LNCAP (cell line): ENCODE measurements around the gene SH3GL3.

Source experiments
- TF ChIP-seq, protein P1 (sequence below): fragments of 450-650 bp; IDR thresholded peaks from 2 replicates; pipeline ENCODE4 v1.5.1; 2017; ENCODE audit warnings: mild to moderate bottlenecking

Gene SH3GL3

DNA sequence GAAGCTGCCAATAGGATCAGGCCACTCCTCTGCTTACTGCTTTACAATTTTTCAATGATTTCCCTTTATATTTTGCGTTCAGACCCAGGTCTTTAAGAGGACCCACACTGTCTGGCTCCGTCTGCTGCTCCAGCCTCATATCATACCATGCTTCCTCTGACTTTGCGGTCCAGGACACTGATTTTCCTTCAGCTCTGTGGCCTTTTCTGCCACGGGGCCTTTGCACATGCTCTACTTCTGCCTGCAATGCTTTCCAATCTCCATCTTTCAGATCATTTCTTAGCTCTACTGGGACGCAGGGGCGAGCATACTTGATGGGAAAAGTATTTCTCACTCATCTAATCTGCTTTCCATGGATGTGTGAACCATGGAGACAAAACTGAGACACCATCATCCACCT, 23.0 kb upstream of the SH3GL3 start:
- TF ChIP-seq, protein P1, sequence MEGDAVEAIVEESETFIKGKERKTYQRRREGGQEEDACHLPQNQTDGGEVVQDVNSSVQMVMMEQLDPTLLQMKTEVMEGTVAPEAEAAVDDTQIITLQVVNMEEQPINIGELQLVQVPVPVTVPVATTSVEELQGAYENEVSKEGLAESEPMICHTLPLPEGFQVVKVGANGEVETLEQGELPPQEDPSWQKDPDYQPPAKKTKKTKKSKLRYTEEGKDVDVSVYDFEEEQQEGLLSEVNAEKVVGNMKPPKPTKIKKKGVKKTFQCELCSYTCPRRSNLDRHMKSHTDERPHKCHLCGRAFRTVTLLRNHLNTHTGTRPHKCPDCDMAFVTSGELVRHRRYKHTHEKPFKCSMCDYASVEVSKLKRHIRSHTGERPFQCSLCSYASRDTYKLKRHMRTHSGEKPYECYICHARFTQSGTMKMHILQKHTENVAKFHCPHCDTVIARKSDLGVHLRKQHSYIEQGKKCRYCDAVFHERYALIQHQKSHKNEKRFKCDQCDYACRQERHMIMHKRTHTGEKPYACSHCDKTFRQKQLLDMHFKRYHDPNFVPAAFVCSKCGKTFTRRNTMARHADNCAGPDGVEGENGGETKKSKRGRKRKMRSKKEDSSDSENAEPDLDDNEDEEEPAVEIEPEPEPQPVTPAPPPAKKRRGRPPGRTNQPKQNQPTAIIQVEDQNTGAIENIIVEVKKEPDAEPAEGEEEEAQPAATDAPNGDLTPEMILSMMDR: no peak

DNA sequence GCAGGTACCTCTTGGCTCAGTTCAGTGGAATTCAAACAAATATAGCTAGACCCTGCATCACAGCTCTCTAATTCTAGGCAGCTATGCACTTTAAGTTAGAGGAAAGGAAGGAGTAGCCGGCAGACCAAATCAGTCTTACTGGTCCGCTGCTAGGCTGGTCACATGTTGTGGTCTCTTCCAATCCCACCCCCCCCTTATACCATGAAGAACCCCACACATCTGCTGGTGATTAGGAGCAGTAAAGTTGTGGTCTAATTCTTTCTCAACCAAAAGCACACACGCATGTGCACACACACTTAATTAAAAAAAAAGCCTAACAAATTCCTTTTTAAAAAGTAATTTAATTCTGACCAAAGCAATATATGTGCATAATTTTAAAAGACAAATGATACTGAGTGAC, 16.7 kb upstream of the SH3GL3 start:
- TF ChIP-seq, protein P1: no peak

DNA sequence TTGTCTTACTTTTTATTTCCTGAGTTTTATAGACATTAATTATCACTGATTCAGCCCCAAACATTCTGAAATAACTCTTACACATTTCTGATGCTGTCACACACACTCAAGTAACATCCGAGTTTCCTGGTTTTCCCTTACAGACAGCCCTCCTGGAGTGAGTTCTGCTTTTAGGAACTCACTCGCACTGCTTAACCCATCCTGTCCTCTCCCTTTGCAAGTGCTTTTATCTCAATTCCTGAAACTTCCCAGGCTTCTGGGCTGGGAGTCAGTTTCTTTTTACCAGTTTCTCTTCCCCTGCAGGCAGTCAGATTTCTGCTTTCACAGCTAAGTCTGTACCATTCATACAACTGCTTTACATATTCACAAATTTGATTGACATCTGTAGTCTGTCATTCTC, 15.6 kb upstream of the SH3GL3 start:
- TF ChIP-seq, protein P1: no peak

DNA sequence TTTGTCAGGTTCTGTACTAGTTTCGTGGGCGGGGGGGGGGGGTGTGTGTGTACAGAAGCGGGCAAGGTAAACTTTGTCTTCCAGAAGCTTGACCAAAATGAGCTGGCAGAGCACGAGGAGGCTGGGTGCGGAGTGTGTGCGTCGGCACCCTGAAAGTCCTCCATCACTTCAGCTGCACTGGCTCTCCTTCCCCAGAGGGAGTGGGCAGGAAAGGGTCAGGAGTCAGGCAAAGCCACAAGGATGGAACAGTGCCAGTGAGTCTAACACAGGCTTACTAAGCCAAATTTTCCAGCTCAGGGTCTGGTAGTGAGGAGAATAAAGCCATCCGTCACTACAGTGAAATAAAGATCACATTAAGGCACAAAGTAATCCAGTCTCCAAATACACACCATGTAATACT, 11.9 kb upstream of the SH3GL3 start:
- TF ChIP-seq, protein P1: no peak

DNA sequence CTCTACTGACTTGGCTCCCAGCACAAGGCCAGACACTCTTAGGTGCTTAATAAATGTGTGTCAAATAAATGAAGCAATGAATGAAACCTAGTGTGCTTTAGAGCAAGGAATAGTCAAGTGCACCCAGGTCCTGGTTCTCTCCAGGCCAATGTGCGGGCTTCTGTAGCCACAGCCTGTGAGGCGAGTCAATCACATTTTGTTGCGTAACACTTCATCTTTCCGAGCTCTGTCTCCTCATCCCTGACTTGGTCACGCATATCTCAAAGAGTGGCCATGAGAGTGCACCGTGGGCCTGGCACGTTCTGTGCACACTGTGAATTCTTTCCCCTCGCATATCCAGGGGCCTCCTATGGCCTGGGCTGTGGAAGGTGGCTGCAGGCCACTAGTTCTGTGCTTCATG, 11.4 kb upstream of the SH3GL3 start:
- TF ChIP-seq, protein P1: no peak

DNA sequence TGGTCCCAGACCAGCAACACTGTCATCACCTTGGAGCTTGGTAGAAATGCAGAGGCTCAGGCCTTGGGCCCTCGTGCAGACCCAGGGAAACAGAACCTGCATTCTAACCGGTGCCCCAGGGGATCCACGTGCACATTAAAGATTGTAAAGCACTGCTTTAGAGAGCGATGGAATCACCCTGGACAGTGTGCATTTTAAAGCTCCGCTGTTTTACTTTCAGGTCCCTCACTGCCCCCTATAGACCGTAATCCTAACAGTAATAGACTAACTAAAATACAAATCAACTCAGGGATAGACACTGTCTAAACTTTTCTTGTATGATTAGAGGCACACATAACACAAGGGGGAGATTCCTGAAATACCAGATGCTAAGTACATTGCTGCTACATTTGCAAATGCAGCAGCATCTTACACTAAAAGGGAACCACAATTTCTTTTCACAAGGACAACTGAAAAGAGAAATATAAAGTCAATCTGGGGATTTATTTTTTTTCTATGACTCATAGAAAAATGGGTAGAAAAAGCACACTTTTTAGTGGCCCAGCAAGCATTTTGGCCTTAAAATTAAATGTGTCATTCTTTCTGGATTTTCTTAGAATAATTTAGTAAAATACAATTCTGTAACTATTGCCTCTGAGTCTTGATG, 10.5 kb upstream of the SH3GL3 start:
- TF ChIP-seq, protein P1: peak; percentile 66

DNA sequence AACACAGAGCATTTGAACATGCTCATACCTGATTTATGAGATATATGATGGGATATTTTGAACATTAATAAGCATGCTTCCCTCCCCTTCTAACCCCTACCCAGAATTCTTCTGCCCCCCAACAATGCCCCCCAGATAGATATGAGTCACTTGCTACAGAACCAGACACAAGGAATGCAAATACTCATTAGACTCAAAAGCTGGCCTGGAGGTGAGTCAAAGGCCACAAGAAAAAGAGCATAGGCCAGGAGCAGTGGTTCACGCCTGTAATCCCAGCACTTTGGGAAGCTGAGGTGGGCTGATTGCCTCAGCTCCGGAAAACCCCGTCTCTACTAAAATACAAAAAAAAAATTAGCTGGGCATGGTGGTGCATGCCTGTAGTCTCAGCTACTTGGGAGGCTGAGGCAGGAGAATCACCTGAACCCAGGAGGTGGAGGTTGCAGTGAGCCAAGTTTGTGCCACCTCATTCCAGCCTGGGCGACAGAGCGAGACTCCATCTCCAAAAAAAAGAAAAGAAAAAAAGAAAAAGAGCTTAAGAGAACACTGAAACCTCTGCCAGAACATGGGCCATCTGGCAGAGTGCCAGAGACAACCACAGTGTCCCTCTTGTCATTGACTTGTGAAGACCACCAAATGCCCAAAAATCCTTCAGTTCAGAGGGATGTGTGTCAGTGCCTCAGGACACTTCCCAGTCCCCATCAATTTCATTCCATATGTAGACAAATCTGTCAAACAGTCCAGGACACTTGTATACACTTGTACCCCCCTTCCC, 3.9 kb upstream of the SH3GL3 start:
- TF ChIP-seq, protein P1: no peak
